Stimulated activated CD4-positive, alpha-beta T cell treated with anti-CD3 and anti-CD28 coated beads, Interleukin-12 subunit alpha, Interleukin-12 subunit beta, amount 100 ng/mL, for 48 hours (primary cell): ENCODE data around the gene AKAP10.
A peak's percentile ranks its signal among the peaks of the same experiment; 100 is the strongest.
"Not testable (repeated sequence)": the region's sequence is repeated elsewhere in the genome, so short reads cannot be mapped to it uniquely, and the experiment has no call there.

Experiments
- DNase-seq, 3 donors: peaks; one replicate each; pipeline ENCODE4 v3.0.0-alpha.2; 2020; ENCODE audit warnings: low read depth in 2 of 3, low spot score in 1 of 3

Gene AKAP10

GRCh38 chr17:19933628-19934027 lies 44.0 kb downstream of the AKAP10 start:
- no peak for DNase-seq

GRCh38 chr17:19933221-19933620 lies 44.4 kb downstream of the AKAP10 start:
- DNase-seq: no peak

- DNase-seq: no peak
Measured at GRCh38 chr17:19928299-19928698, 49.3 kb downstream of the AKAP10 start.

GRCh38 chr17:19915245-19915978 lies 62.2 kb downstream of the AKAP10 start:
- no peak for DNase-seq

- no peak for DNase-seq
Measured at GRCh38 chr17:19911033-19911432, 66.6 kb downstream of the AKAP10 start.

- DNase-seq: no peak
Measured at GRCh38 chr17:19909139-19909538, 68.5 kb downstream of the AKAP10 start.

GRCh38 chr17:19905502-19905901 lies 72.1 kb downstream of the AKAP10 start:
- DNase-seq: no peak

GRCh38 chr17:19904924-19905323 lies 72.7 kb downstream of the AKAP10 start:
- no peak for DNase-seq

- no peak for DNase-seq
Measured at GRCh38 chr17:19904412-19904811, 73.2 kb downstream of the AKAP10 start.

GRCh38 chr17:19900809-19901208 lies 76.8 kb downstream of the AKAP10 start:
- no peak for DNase-seq

- DNase-seq: no peak
Measured at GRCh38 chr17:19897903-19898302, 79.7 kb downstream of the AKAP10 start.

GRCh38 chr17:19897090-19897837 lies 80.4 kb downstream of the AKAP10 start:
- no peak for DNase-seq

GRCh38 chr17:19896679-19897078 lies 80.9 kb downstream of the AKAP10 start:
- no peak for DNase-seq

- not testable (repeated sequence) for DNase-seq
Measured at GRCh38 chr17:19890554-19890953, 87.1 kb downstream of the AKAP10 start.

GRCh38 chr17:19890001-19890400 lies 87.6 kb downstream of the AKAP10 start:
- not testable (repeated sequence) for DNase-seq

GRCh38 chr17:19886116-19886515 lies 91.5 kb downstream of the AKAP10 start:
- no peak for DNase-seq

- no peak for DNase-seq
Measured at GRCh38 chr17:19883537-19884215, 94.0 kb downstream of the AKAP10 start.

GRCh38 chr17:19880393-19880792 lies 97.2 kb downstream of the AKAP10 start:
- no peak for DNase-seq

- DNase-seq: no peak
Measured at GRCh38 chr17:19877364-19877945, 100.2 kb downstream of the AKAP10 start.

- peak in 1 of 3 donors; percentile 14 for DNase-seq
Measured at GRCh38 chr17:19876529-19877161, 101.0 kb downstream of the AKAP10 start.

GRCh38 chr17:19874256-19874655 lies 103.4 kb downstream of the AKAP10 start:
- no peak for DNase-seq
